ENCODE measurements around the gene PRKCQ.

The PRKCQ gene

GRCh38 chr10:6574664-6575176, 5.4 kb downstream of the PRKCQ start:
- H3K4me3 ChIP-seq (ENCODE audit: low read depth, low read length), result no peak overlapping the region
- DNase-seq (ENCODE audit: low read depth, low spot score), result no peak
- TF ChIP-seq CTCF (IDR thresholded peaks at IDR 0.05; ENCODE audit: low read depth, low read length), result no peak
- in situ Hi-C loops (cut with HindIII; ENCODE audit: low sequenced_read_pairs), result no loop called here

GRCh38 chr10:6570893-6571292, 9.2 kb downstream of the PRKCQ start:
- in situ Hi-C loops (cut with HindIII; ENCODE audit: low sequenced_read_pairs), result no loop called here
- TF ChIP-seq CTCF (IDR thresholded peaks at IDR 0.05; ENCODE audit: low read depth, low read length), result no peak
- no peak for DNase-seq (ENCODE audit: low read depth, low spot score)
- H3K4me3 ChIP-seq (ENCODE audit: low read depth, low read length), result no peak overlapping the region

- TF ChIP-seq CTCF (IDR thresholded peaks at IDR 0.05; ENCODE audit: low read depth, low read length), result no peak
- in situ Hi-C loops (cut with HindIII; ENCODE audit: low sequenced_read_pairs), result no loop called here
- H3K4me3 ChIP-seq (ENCODE audit: low read depth, low read length), result no peak overlapping the region
- DNase-seq (ENCODE audit: low read depth, low spot score), result no peak
Observed at GRCh38 chr10:6569259-6569658, 10.8 kb downstream of the PRKCQ start.

- in situ Hi-C loops (cut with HindIII; ENCODE audit: low sequenced_read_pairs), result no loop called here
Observed at GRCh38 chr10:6567884-6568283, 12.2 kb downstream of the PRKCQ start.

GRCh38 chr10:6567203-6567703, 12.8 kb downstream of the PRKCQ start:
- DNase-seq (ENCODE audit: low read depth, low spot score), result no peak
- no peak overlapping the region for H3K4me3 ChIP-seq (ENCODE audit: low read depth, low read length)
- in situ Hi-C loops (cut with HindIII; ENCODE audit: low sequenced_read_pairs), result no loop called here
- TF ChIP-seq CTCF (IDR thresholded peaks at IDR 0.05; ENCODE audit: low read depth, low read length), result no peak

More at GRCh38 chr10:6567884-6568283, 12.2 kb downstream of the PRKCQ start:
- no peak overlapping the region for H3K4me3 ChIP-seq (ENCODE audit: low read depth, low read length)
- no peak for DNase-seq (ENCODE audit: low read depth, low spot score)
- no peak for TF ChIP-seq CTCF (IDR thresholded peaks at IDR 0.05; ENCODE audit: low read depth, low read length)

- H3K4me3 ChIP-seq (ENCODE audit: low read depth, low read length), result no peak overlapping the region
- no peak for TF ChIP-seq CTCF (IDR thresholded peaks at IDR 0.05; ENCODE audit: low read depth, low read length)
- in situ Hi-C loops (cut with HindIII; ENCODE audit: low sequenced_read_pairs), result no loop called here
- DNase-seq (ENCODE audit: low read depth, low spot score), result no peak
Observed at GRCh38 chr10:6565588-6565987, 14.5 kb downstream of the PRKCQ start.
